Ammon's horn (tissue), 1 donor: ENCODE data around the gene FEZ2.

ENCODE experiments used
- DNase-seq: peaks from one replicate; pipeline ENCODE4 v3.0.0-alpha.2; 2016; ENCODE audit warnings: low spot score

FEZ2 gene

GRCh38 chr2:36587101-36587500 is 10.9 kb downstream of the FEZ2 start:
- DNase-seq: peak; percentile 23

- no peak for DNase-seq
These were observed 11.3 kb downstream of the FEZ2 start for GRCh38 chr2:36586672-36587071.

- no peak for DNase-seq
These were observed 13.7 kb downstream of the FEZ2 start for GRCh38 chr2:36584148-36584794.

- DNase-seq: no peak
These were observed 15.0 kb downstream of the FEZ2 start for GRCh38 chr2:36582951-36583350.

- no peak for DNase-seq
These were observed 15.4 kb downstream of the FEZ2 start for GRCh38 chr2:36582538-36582937.

GRCh38 chr2:36579297-36579664 is 18.7 kb downstream of the FEZ2 start:
- DNase-seq: no peak

- DNase-seq: no peak
These were observed 19.3 kb downstream of the FEZ2 start for GRCh38 chr2:36578343-36579296.

- DNase-seq: no peak
These were observed 20.1 kb downstream of the FEZ2 start for GRCh38 chr2:36577884-36578283.

GRCh38 chr2:36574560-36574959 is 23.4 kb downstream of the FEZ2 start:
- no peak for DNase-seq

GRCh38 chr2:36573165-36573564 is 24.8 kb downstream of the FEZ2 start:
- no peak for DNase-seq

- no peak for DNase-seq
These were observed 25.3 kb downstream of the FEZ2 start for GRCh38 chr2:36572719-36573059.

- DNase-seq: no peak
These were observed 25.8 kb downstream of the FEZ2 start for GRCh38 chr2:36572054-36572718.

- DNase-seq: no peak
These were observed 27.6 kb downstream of the FEZ2 start for GRCh38 chr2:36570416-36570815.

- no peak for DNase-seq
These were observed 28.6 kb downstream of the FEZ2 start for GRCh38 chr2:36569267-36569856.

- DNase-seq: no peak
These were observed 29.3 kb downstream of the FEZ2 start for GRCh38 chr2:36568516-36569246.

GRCh38 chr2:36567711-36568408 is 30.1 kb downstream of the FEZ2 start:
- DNase-seq: no peak

GRCh38 chr2:36566887-36567286 is 31.1 kb downstream of the FEZ2 start:
- DNase-seq: no peak

GRCh38 chr2:36565712-36566111 is 32.3 kb downstream of the FEZ2 start:
- DNase-seq: no peak

- peak; percentile 45 for DNase-seq
These were observed 33.5 kb downstream of the FEZ2 start for GRCh38 chr2:36564377-36564930.

GRCh38 chr2:36562973-36563532 is 34.9 kb downstream of the FEZ2 start:
- DNase-seq: peak; percentile 72

GRCh38 chr2:36562240-36562639 is 35.7 kb downstream of the FEZ2 start:
- no peak for DNase-seq
